HUES48 (cell line): ENCODE data around the gene EEIG1.

Source experiments
- H3K27ac ChIP-seq: one replicate; pipeline ENCODE4 v1.7.0; 2013; ENCODE audit warnings: low read depth, low read length, inconsistent platforms
- H3K27me3 ChIP-seq: 2 replicates; pipeline ENCODE4 v1.6.1; 2013; ENCODE audit warnings: mild to moderate bottlenecking, low read length; ENCODE audit not compliant: control insufficient read depth, insufficient read depth
- H3K36me3 ChIP-seq: 2 replicates; pipeline ENCODE4 v1.6.1; 2013; ENCODE audit warnings: low read length; ENCODE audit not compliant: control insufficient read depth, insufficient read depth
- H3K4me1 ChIP-seq: 2 replicates; pipeline ENCODE4 v1.6.1; 2013; ENCODE audit warnings: mild to moderate bottlenecking, low read length; ENCODE audit not compliant: control insufficient read depth, insufficient read depth
- H3K4me3 ChIP-seq: 2 replicates; pipeline ENCODE4 v1.5.1; 2013; ENCODE audit warnings: mild to moderate bottlenecking, low read depth, low read length
- H3K9ac ChIP-seq: 2 replicates; pipeline ENCODE4 v1.6.1; 2013; ENCODE audit warnings: mild to moderate bottlenecking, low read depth, low read length, moderate library complexity
- H3K9me3 ChIP-seq: 2 replicates; pipeline ENCODE4 v1.6.1; 2013; ENCODE audit warnings: low read length; ENCODE audit not compliant: control insufficient read depth, insufficient read depth

Gene EEIG1

GRCh38 chr9:127980060-127980705 lies 606 bp downstream of the EEIG1 start:
- H3K27me3 ChIP-seq: no peaks in the 10 kb centered on the region
- peak overlapping the region; percentile 63; the same call in 1 of the 2 replicates for H3K9ac ChIP-seq
- H3K36me3 ChIP-seq: no peaks in the 10 kb centered on the region
- peak overlapping the region; percentile 84 for H3K4me3 ChIP-seq
- H3K27ac ChIP-seq: peak overlapping the region; percentile 67
- H3K9me3 ChIP-seq: no peaks in the 10 kb centered on the region
- peaks cover 24% of the 10 kb centered on the region for H3K4me1 ChIP-seq

- Histone ChIP-seq H3K9me3 (no peaks in the 10 kb centered on the region), H3K36me3 (no peaks in the 10 kb centered on the region), H3K4me1 (peaks cover 24% of the 10 kb centered on the region), H3K27ac (peak overlapping the region; percentile 53), H3K4me3 (peak overlapping the region; percentile 84), H3K9ac (no peak overlapping the region), H3K27me3 (no peaks in the 10 kb centered on the region)
Measured at GRCh38 chr9:127979333-127980059, 1.3 kb downstream of the EEIG1 start.

- Histone ChIP-seq H3K4me1 (peaks cover 24% of the 10 kb centered on the region), H3K9me3 (no peaks in the 10 kb centered on the region), H3K27ac (peak overlapping the region; percentile 53)
Measured at GRCh38 chr9:127979015-127979332, 1.8 kb downstream of the EEIG1 start.

GRCh38 chr9:127977884-127978647 lies 2.7 kb downstream of the EEIG1 start:
- H3K9ac ChIP-seq: no peak overlapping the region; the same call in 1 of the 2 replicates
- no peaks in the 10 kb centered on the region for H3K36me3 ChIP-seq
- H3K27me3 ChIP-seq: no peaks in the 10 kb centered on the region
- H3K9me3 ChIP-seq: no peaks in the 10 kb centered on the region
- H3K4me1 ChIP-seq: peaks cover 24% of the 10 kb centered on the region
- H3K4me3 ChIP-seq: peak overlapping the region; percentile 84
- H3K27ac ChIP-seq: peak overlapping the region; percentile 59

More at GRCh38 chr9:127979015-127979332, 1.8 kb downstream of the EEIG1 start:
- no peaks in the 10 kb centered on the region for H3K36me3 ChIP-seq
- no peak overlapping the region for H3K9ac ChIP-seq
- H3K27me3 ChIP-seq: no peaks in the 10 kb centered on the region
- peak overlapping the region; percentile 84 for H3K4me3 ChIP-seq

GRCh38 chr9:127977009-127977883 lies 3.5 kb downstream of the EEIG1 start:
- Histone ChIP-seq H3K27ac (peak overlapping the region; percentile 59), H3K4me3 (peak overlapping the region; percentile 44), H3K36me3 (no peaks in the 10 kb centered on the region), H3K4me1 (peaks cover 30% of the 10 kb centered on the region), H3K27me3 (no peaks in the 10 kb centered on the region), H3K9me3 (no peaks in the 10 kb centered on the region), H3K9ac (no peak overlapping the region; the same call in 1 of the 2 replicates)

GRCh38 chr9:127976498-127976897 lies 4.3 kb downstream of the EEIG1 start:
- Histone ChIP-seq H3K36me3 (no peaks in the 10 kb centered on the region), H3K4me3 (no peak overlapping the region), H3K27ac (no peak overlapping the region), H3K27me3 (no peaks in the 10 kb centered on the region), H3K9ac (no peak overlapping the region), H3K4me1 (peaks cover 33% of the 10 kb centered on the region), H3K9me3 (no peaks in the 10 kb centered on the region)

GRCh38 chr9:127975376-127976315 lies 5.1 kb downstream of the EEIG1 start:
- Histone ChIP-seq H3K4me1 (peaks cover 38% of the 10 kb centered on the region), H3K9ac (no peak overlapping the region), H3K36me3 (no peaks in the 10 kb centered on the region), H3K27me3 (no peaks in the 10 kb centered on the region), H3K4me3 (no peak overlapping the region), H3K27ac (no peak overlapping the region), H3K9me3 (no peaks in the 10 kb centered on the region)

GRCh38 chr9:127974769-127975261 lies 6.0 kb downstream of the EEIG1 start:
- Histone ChIP-seq H3K4me3 (no peak overlapping the region), H3K27ac (no peak overlapping the region), H3K36me3 (no peaks in the 10 kb centered on the region), H3K9ac (no peak overlapping the region), H3K9me3 (no peaks in the 10 kb centered on the region), H3K27me3 (no peaks in the 10 kb centered on the region), H3K4me1 (peaks cover 41% of the 10 kb centered on the region)

- Histone ChIP-seq H3K36me3 (no peaks in the 10 kb centered on the region), H3K9me3 (no peaks in the 10 kb centered on the region), H3K27me3 (no peaks in the 10 kb centered on the region), H3K9ac (no peak overlapping the region), H3K4me3 (no peak overlapping the region), H3K4me1 (peaks cover 41% of the 10 kb centered on the region), H3K27ac (no peak overlapping the region)
Measured at GRCh38 chr9:127974001-127974768, 6.6 kb downstream of the EEIG1 start.
